ENCODE results near the gene FAF2.

FAF2 gene

DNA sequence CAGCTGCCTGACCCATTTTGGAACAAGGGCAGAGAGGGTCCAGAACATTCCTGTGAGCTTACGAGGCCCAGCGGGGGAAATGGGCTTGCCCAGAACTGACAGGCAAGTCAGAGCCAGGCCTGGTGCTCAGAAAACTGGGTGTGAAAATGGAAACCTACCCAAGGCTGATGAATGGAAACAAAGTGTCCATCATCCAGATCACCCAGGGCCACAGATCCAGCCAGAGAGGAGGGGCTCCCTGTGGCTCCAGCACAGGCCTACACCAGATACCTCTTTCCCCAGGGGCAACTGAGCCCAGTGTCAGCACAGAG, 35.0 kb upstream of the FAF2 start:
- TF ChIP-seq, protein P1, sequence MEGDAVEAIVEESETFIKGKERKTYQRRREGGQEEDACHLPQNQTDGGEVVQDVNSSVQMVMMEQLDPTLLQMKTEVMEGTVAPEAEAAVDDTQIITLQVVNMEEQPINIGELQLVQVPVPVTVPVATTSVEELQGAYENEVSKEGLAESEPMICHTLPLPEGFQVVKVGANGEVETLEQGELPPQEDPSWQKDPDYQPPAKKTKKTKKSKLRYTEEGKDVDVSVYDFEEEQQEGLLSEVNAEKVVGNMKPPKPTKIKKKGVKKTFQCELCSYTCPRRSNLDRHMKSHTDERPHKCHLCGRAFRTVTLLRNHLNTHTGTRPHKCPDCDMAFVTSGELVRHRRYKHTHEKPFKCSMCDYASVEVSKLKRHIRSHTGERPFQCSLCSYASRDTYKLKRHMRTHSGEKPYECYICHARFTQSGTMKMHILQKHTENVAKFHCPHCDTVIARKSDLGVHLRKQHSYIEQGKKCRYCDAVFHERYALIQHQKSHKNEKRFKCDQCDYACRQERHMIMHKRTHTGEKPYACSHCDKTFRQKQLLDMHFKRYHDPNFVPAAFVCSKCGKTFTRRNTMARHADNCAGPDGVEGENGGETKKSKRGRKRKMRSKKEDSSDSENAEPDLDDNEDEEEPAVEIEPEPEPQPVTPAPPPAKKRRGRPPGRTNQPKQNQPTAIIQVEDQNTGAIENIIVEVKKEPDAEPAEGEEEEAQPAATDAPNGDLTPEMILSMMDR (IDR thresholded peaks at IDR 0.05; ENCODE audit: low read depth, low read length), result no peak

GRCh38 chr5:176413709-176414191, 34.4 kb upstream of the FAF2 start:
- no peak overlapping the region for H3K4me3 ChIP-seq (ENCODE audit: low read depth, low read length)
- no peaks in the 10 kb centered on the region for H3K4me1 ChIP-seq
- H3K27me3 ChIP-seq, result no peaks in the 10 kb centered on the region
- TF ChIP-seq, protein P1 (IDR thresholded peaks at IDR 0.05; ENCODE audit: low read depth, low read length), result no peak
- peaks cover 9% of the 10 kb centered on the region for H3K36me3 ChIP-seq
- no peaks in the 10 kb centered on the region for H3K9me3 ChIP-seq
- DNase-seq, result no peak

More for the DNA sequence above, 35.0 kb upstream of the FAF2 start:
- H3K4me3 ChIP-seq (ENCODE audit: low read depth, low read length), result no peak overlapping the region
- no peak for DNase-seq
- no peaks in the 10 kb centered on the region for H3K9me3 ChIP-seq
- no peaks in the 10 kb centered on the region for H3K4me1 ChIP-seq
- H3K36me3 ChIP-seq, result peaks cover 9% of the 10 kb centered on the region
- no peaks in the 10 kb centered on the region for H3K27me3 ChIP-seq

GRCh38 chr5:176414704-176415103, 33.5 kb upstream of the FAF2 start:
- Histone ChIP-seq H3K9me3 (no peaks in the 10 kb centered on the region), H3K4me3 (ENCODE audit: low read depth, low read length) (no peak overlapping the region), H3K4me1 (no peaks in the 10 kb centered on the region), H3K27me3 (no peaks in the 10 kb centered on the region), H3K36me3 (peaks cover 6% of the 10 kb centered on the region)
- TF ChIP-seq, protein P1 (IDR thresholded peaks at IDR 0.05; ENCODE audit: low read depth, low read length), result no peak
- DNase-seq, result no peak

DNA sequence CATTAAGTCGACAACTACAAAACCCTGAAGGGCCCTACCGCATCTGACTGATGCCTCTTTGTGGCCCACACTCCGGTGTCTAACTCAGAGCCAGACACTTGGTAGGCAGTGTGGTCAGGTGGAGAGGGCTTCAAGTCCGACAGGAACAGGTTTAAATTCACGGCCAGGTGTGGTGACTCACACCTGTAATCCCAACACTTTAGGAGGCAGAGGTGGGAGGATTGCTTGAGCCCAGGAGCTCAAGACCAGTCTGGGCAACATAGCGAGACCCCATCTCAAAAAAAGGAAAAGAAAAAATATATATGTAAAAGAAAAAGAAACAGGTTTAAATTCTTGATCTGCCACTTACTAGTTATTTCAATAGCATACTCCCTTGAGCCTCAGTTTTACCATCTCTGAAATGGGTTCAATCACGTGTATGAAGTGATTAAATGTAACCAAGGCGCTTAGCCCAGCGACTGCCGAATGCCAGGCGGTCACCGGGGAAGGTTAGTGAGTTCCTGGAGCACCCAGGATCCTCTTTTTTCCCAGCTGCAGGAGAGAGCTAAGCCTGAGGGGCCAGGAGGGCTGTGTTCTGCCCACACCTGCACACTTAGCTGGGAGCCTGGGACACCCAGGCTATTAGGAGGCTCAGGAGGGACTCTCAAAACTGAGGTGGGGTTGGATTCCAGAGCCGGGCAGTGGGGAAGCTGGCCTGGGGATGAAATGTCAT, 32.8 kb upstream of the FAF2 start:
- H3K36me3 ChIP-seq, result no peaks in the 10 kb centered on the region
- H3K4me3 ChIP-seq (ENCODE audit: low read depth, low read length), result peak overlapping the region; percentile 85
- no peaks in the 10 kb centered on the region; the same call in 1 of the 2 replicates for H3K27me3 ChIP-seq
- TF ChIP-seq, protein P1 (IDR thresholded peaks at IDR 0.05; ENCODE audit: low read depth, low read length), result no peak
- no peaks in the 10 kb centered on the region for H3K4me1 ChIP-seq
- DNase-seq, result no peak
- no peaks in the 10 kb centered on the region for H3K9me3 ChIP-seq

GRCh38 chr5:176415952-176416924, 31.9 kb upstream of the FAF2 start, which contains the start of gene CLTB:
Gene CLTB, minus strand, starts transcription at chr5:176416539. Its CDS starts 176 bp downstream, at chr5:176416363.
- no peaks in the 10 kb centered on the region for H3K4me1 ChIP-seq
- no peaks in the 10 kb centered on the region; the same call in 1 of the 2 replicates for H3K27me3 ChIP-seq
- H3K36me3 ChIP-seq, result no peaks in the 10 kb centered on the region
- peak; percentile 94 for DNase-seq
- TF ChIP-seq, protein P1 (IDR thresholded peaks at IDR 0.05; ENCODE audit: low read depth, low read length), result peak; percentile 23; the same call in 1 of the 2 replicates
- H3K9me3 ChIP-seq, result no peaks in the 10 kb centered on the region
- peak within 1 kb of the TSS; percentile 85 for H3K4me3 ChIP-seq (ENCODE audit: low read depth, low read length)

Data from BE2C (cell line).